Activated T-cell treated with anti-CD3 and anti-CD28 coated beads, Interleukin-2, amount 50 U/mL, for 4 hours (primary cell): ENCODE results near the gene SKAP2. TPM values are rescaled to one million over a fixed set of nuclear protein-coding genes. Genes with fewer than 3 reads are reported as not detected.

ENCODE experiments used
- ATAC-seq, 2 donors: fragments of 200-7000 bp; cut with Tn5 transposase; one replicate each; pipeline ENCODE4 v1.10.0; 2021
- DNase-seq: peaks from one replicate; pipeline ENCODE4 v3.0.0-alpha.2; 2020
- H3K27me3 Mint-ChIP-seq: one replicate; pipeline ENCODE4 v1.8.0; 2021; ENCODE audit warnings: low read depth, mixed read lengths
- H3K36me3 Mint-ChIP-seq: one replicate; pipeline ENCODE4 v1.8.0; 2022; ENCODE audit warnings: mixed read lengths; ENCODE audit not compliant: insufficient read depth
- H3K4me1 Mint-ChIP-seq: one replicate; pipeline ENCODE4 v1.8.0; 2021; ENCODE audit warnings: low read depth, mixed read lengths
- H3K4me3 Mint-ChIP-seq: one replicate; pipeline ENCODE4 v1.8.0; 2021; ENCODE audit warnings: mild to moderate bottlenecking, moderate library complexity, mixed read lengths
- H3K9me3 Mint-ChIP-seq: one replicate; pipeline ENCODE4 v1.8.0; 2021; ENCODE audit warnings: mixed read lengths
- total RNA-seq, 3 donors: library from RNA; stranded (reverse); gene quantifications; one replicate each; pipeline ENCODE4 v1.2.1, GENCODE V29; 2021

The SKAP2 gene
- total RNA-seq, 3 donors from 2014 or later, result 2.3 to 5.4 (median 4.1) TPM

DNA sequence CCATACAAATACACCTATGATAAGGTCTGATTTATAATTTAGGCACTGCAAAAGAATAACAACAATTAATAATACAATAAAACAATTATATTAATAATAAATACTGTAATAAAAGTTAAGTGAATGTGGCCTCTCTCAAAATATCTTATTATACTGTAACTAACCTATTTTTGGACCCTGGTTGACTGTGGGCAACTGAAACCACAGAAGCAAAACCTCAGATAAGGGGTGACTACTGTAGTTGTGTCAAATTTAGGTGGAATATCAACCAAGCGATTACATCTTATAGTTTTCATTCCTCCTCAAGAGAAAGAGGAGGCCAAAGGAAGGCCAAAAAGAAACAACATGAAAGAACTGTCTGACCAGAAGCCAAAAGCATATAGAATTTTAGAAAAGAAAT is 103.9 kb downstream of the SKAP2 start:
- ATAC-seq (no peak), DNase-seq (no peak)
- H3K4me3 Mint-ChIP-seq, result no peak overlapping the region
- H3K9me3 Mint-ChIP-seq, result no peaks in the 10 kb centered on the region
- no peaks in the 10 kb centered on the region for H3K27me3 Mint-ChIP-seq
- H3K36me3 Mint-ChIP-seq, result no peaks in the 10 kb centered on the region
- no peaks in the 10 kb centered on the region for H3K4me1 Mint-ChIP-seq

DNA sequence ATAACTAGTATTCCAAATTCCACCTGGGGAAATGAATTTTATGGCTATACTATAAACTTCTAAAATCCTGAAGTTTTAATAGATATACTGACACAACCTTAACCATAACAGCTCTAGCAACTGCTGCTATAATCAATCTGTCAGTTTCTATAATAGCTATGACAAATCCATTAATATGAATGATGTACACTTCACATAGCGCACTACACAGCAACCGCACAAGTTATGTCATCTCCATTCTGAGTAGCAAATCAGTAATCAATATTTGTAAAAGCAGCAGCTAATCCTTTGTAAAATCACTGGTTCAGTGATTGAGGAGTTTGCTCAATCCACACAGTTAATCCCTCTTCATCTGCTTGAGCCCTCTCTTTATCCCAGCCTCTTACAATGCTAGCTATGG is 105.3 kb downstream of the SKAP2 start:
- H3K4me3 Mint-ChIP-seq, result no peak overlapping the region
- ATAC-seq, result no peak
- H3K4me1 Mint-ChIP-seq, result no peaks in the 10 kb centered on the region
- no peaks in the 10 kb centered on the region for H3K9me3 Mint-ChIP-seq
- H3K36me3 Mint-ChIP-seq, result no peaks in the 10 kb centered on the region
- no peaks in the 10 kb centered on the region for H3K27me3 Mint-ChIP-seq
- no peak for DNase-seq

DNA sequence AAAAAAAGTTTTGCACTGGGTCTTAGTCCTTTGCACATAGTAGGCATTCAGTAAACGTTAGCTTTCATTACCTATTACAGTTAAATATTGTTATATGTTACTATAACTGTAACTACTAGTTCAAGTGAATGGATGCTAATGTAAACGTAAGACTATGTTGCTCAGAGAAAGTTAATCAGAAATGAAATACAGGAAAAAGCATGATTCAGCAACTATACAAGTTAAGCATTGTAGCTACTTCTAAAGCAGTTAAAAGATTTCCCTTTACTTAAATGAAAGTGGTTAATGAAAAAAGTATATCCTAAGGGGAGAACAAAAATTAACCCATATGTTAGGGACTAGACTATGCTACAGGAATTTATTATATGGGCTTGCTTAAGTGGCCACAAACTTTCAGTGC is 121.2 kb downstream of the SKAP2 start:
- Mint-ChIP-seq H3K27me3 (no peaks in the 10 kb centered on the region), H3K4me1 (no peaks in the 10 kb centered on the region), H3K9me3 (no peaks in the 10 kb centered on the region), H3K4me3 (no peak overlapping the region), H3K36me3 (no peaks in the 10 kb centered on the region)
- DNase-seq (no peak), ATAC-seq (no peak)

DNA sequence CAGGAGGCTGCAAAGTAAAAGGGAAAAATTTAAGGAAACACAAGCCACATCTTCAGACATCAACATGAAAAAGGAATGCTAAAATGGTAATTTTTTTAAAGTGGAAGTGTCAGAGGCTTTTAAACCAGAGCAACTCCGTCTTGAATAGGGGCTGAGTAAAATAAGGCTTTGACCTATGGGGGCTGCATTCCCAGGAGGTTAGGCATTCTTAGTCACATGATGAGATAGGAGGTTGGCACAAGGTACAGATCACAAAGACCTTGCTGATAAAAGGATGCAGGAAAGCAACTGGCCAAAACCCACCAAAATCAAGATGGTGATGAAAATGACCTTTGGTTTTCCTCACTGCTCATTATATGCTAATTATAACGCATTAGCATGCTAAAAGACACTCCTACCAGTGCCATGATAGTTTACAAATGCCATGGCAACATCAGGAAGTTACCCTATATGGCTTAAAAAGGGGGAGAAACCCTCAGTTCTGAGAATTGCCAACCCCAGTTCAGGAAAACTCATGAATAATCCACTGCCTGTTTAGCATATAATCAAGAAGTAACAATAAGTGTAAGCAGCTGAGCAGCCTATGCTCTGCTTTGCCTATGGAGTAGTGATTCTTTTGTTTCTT is 128.3 kb downstream of the SKAP2 start:
- Mint-ChIP-seq H3K4me3 (no peak overlapping the region), H3K27me3 (peaks cover 5% of the 10 kb centered on the region), H3K36me3 (peaks cover 3% of the 10 kb centered on the region), H3K9me3 (no peaks in the 10 kb centered on the region), H3K4me1 (no peaks in the 10 kb centered on the region)
- no peak for DNase-seq
- no peak for ATAC-seq

DNA sequence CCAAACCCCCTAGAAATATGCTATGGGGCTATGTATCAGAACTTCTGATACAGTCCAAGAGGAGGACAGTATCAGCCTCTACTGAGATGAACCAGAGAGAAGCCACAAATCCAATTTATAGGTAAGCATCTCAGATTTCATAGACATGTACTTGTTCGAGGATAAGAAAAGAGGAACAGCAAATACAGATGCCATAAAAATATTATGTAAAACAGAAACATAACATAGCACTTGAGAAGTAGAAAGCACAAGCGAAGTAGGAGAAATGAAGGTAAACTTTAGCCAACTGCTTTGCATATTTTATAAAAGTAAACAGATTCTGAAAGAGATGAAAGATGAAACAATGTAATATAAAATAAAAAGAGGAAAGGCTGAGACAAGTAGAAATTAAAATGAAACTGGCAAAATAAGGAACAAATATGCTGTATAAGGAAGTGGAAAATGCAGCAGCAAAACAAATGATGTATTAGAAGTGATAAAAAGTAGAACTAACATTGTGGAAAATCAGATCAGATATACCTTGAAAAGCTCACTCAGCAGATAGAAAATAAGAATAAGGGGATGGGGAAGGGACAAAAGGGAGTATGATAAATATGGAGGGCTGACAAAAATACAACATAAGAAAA is 135.1 kb downstream of the SKAP2 start:
- ATAC-seq (no peak), DNase-seq (no peak)
- H3K4me3 Mint-ChIP-seq, result no peak overlapping the region
- H3K9me3 Mint-ChIP-seq, result no peaks in the 10 kb centered on the region
- H3K36me3 Mint-ChIP-seq, result no peaks in the 10 kb centered on the region
- peaks cover 3% of the 10 kb centered on the region for H3K27me3 Mint-ChIP-seq
- no peaks in the 10 kb centered on the region for H3K4me1 Mint-ChIP-seq

DNA sequence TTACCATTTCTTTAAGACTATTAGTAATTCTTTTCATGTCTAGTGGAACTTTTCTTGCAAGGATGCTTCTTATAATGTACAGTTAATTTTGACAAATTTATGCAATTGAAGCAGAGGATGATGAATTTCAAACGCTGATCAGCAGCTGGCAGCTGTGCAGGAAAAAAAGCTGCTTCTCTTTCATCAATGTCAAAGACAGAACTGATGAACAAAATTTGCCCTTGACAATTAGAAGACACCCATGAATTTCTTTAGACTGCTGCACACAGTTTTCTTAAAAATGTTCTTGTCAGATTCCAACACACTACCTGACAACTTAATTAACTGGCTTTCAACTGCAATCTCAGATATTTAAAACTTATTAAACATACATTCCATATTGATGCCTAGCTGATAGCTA is 138.3 kb downstream of the SKAP2 start:
- H3K36me3 Mint-ChIP-seq, result no peaks in the 10 kb centered on the region
- H3K27me3 Mint-ChIP-seq, result no peaks in the 10 kb centered on the region
- ATAC-seq, result no peak
- no peaks in the 10 kb centered on the region for H3K4me1 Mint-ChIP-seq
- no peak for DNase-seq
- no peak overlapping the region for H3K4me3 Mint-ChIP-seq
- H3K9me3 Mint-ChIP-seq, result no peaks in the 10 kb centered on the region

DNA sequence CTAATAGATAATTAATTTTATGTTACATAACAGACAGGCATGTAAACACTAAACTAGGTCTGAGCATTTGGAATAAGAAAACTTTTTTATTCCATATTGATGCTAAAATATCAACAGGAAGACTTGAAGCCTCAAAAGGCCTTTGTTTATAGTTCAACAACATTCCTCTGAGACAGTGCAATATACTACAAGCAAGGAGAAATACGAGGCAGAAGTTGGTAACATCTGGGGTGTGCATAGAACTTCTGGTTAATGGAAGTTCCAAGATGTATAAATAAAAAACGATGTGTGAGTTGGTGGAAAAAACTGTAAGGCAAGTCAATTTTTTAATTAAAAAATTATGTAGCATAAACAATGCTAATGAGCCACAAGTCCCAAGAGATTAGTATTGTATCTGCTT is 139.6 kb downstream of the SKAP2 start:
- no peak for ATAC-seq
- Mint-ChIP-seq H3K4me3 (no peak overlapping the region), H3K9me3 (no peaks in the 10 kb centered on the region), H3K27me3 (no peaks in the 10 kb centered on the region), H3K36me3 (no peaks in the 10 kb centered on the region), H3K4me1 (no peaks in the 10 kb centered on the region)
- DNase-seq, result no peak

DNA sequence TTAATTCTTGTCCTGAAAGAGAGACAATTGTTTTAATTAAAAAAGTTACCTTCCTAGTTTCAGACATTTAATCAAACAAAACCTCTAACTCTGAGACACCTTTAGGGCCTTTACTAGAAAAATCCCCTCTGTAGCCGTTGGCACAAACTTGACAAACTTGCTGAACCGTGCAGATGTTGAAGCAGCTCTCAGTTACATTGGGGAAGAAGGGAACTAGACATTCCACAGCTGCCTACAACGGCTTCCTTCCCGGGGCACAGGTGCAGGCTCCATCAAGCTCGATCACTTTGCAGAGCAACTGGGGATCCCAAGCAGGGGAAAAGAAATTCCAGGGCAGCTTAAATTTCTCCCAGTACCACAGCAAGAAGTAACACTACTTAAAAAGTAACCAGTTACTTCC is 141.3 kb downstream of the SKAP2 start:
- H3K36me3 Mint-ChIP-seq, result no peaks in the 10 kb centered on the region
- DNase-seq, result no peak
- H3K27me3 Mint-ChIP-seq, result no peaks in the 10 kb centered on the region

DNA sequence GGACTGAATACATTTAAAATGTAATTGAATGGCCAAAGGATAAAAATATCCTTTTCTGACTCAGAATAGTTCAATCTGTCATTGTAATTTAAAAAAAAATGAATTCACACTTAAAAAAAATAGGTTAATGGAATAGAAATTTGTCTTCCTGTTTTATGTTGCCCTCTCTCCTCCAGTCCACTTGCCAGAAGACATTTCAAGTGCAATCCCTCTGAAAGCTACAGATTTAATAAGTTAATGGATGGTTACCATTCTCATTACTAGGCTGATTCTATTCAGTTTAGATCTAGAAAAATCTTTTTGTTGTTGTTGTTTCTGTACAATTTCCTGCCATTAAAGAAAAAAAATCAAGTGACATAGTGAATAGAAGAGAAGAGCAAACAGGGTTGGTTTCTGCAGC is 142.9 kb downstream of the SKAP2 start:
- ATAC-seq, result no peak
- no peak overlapping the region for H3K4me3 Mint-ChIP-seq

More for the DNA sequence above, 141.3 kb downstream of the SKAP2 start:
- Mint-ChIP-seq H3K4me1 (no peaks in the 10 kb centered on the region), H3K4me3 (no peak overlapping the region), H3K9me3 (no peaks in the 10 kb centered on the region)
- ATAC-seq, result no peak

DNA sequence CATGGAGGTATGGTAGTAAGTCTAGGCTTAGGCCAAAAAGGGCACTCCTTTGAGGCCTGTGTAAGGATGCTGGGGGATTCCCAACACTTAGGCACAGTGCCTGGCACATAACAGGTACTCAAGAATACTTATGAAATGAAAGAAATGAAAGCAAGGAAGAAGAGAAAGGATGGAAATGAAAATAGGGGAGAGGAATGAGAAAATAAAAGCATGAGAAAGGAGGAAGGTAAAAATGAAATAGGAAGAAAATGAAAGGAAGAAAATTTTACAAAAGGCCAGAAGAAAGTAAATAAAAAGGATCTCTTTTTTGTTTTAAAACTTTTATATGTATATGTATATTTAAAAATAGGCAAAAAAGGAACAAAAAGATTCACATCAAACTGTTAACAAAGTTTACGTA is 146.3 kb downstream of the SKAP2 start:
- peaks cover 4% of the 10 kb centered on the region for H3K27me3 Mint-ChIP-seq

More for the DNA sequence above, 142.9 kb downstream of the SKAP2 start:
- H3K27me3 Mint-ChIP-seq, result peaks cover 2% of the 10 kb centered on the region
- no peaks in the 10 kb centered on the region for H3K36me3 Mint-ChIP-seq
- no peak for DNase-seq
- no peaks in the 10 kb centered on the region for H3K4me1 Mint-ChIP-seq
- no peaks in the 10 kb centered on the region for H3K9me3 Mint-ChIP-seq

DNA sequence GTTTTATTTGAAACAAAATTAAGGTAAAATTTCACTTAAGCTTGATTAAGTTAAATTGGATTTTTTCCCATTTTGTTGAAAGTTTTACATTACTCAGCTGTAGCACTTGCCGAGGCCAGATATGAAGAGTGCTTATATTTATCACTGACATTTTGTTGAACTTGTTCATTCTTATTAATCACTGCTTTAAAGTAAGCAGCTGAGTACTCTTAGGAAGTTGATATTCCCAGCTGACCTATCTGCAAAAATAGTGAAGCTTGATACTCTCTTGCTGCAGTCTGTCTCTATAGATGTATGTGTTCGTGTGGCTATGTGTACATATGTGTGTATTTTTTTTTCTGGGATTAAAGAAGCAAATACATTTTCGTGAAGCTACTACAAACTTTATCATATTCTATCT is 150.0 kb downstream of the SKAP2 start:
- DNase-seq (no peak), ATAC-seq (no peak)
- Mint-ChIP-seq H3K4me1 (no peaks in the 10 kb centered on the region), H3K36me3 (no peaks in the 10 kb centered on the region), H3K4me3 (no peak overlapping the region), H3K9me3 (no peaks in the 10 kb centered on the region), H3K27me3 (peaks cover 9% of the 10 kb centered on the region)

More for the DNA sequence above, 146.3 kb downstream of the SKAP2 start:
- DNase-seq (no peak), ATAC-seq (no peak)
- no peaks in the 10 kb centered on the region for H3K9me3 Mint-ChIP-seq
- no peaks in the 10 kb centered on the region for H3K36me3 Mint-ChIP-seq
- H3K4me3 Mint-ChIP-seq, result no peak overlapping the region
- H3K4me1 Mint-ChIP-seq, result no peaks in the 10 kb centered on the region

DNA sequence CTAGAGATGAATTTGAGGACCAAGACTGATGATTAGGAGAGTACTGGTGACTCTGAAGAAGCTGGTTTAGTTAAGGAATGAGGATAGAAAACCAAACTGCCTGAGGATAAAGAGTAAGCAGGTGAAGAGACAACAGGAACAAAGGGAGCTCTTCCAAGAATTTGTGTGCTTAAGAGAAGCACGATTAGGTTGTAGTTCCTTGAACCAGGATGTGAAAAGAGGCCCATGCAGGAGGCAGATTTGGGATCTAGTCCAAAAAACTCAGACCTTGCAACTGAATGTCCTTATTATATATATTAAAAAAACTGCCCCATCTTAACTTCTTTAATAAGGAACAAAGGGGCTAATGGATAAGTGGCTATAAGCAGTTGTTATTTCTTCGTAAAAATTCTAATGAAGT is 150.4 kb downstream of the SKAP2 start:
- ATAC-seq (no peak), DNase-seq (no peak)
- Mint-ChIP-seq H3K4me3 (no peak overlapping the region), H3K4me1 (no peaks in the 10 kb centered on the region), H3K36me3 (no peaks in the 10 kb centered on the region), H3K9me3 (no peaks in the 10 kb centered on the region), H3K27me3 (peaks cover 9% of the 10 kb centered on the region)

DNA sequence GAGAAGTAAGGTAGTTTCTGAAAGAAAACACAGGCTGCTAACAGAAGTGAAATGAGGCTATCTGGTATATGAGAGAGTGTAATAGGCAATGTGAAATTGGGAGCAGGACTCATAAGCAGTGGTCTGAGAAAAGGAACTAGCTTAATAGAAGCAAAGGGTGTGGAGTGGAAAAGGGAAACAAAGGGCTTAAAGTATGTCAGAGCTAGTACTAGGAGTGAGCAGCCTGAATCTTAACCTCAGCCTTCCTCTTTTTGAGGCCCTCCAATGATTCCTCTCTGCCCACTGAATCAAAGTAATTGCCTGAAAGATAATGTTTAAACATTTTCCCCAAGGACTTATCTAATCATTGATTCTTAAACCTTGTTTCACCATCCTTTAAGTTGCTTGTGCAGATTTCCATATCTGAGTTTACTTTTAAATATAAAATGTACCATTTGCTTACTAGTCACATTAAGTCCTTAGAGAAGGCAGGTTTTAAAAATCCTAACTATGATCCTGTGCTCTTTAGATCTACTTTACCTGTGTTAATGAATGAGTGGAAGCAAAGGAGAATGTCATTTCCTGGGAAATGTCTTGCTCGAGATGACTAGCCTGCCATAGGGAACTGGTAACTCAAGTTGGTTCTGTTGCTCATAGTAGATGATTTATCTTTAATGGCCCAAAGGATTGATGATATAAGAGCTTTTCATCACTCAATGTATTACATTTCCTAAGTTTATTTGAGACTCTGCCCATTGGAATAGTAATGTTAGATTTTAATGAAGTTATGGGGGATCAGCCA is 155.0 kb downstream of the SKAP2 start:
- ATAC-seq, result no peak
- Mint-ChIP-seq H3K4me1 (no peaks in the 10 kb centered on the region), H3K9me3 (no peaks in the 10 kb centered on the region)

DNA sequence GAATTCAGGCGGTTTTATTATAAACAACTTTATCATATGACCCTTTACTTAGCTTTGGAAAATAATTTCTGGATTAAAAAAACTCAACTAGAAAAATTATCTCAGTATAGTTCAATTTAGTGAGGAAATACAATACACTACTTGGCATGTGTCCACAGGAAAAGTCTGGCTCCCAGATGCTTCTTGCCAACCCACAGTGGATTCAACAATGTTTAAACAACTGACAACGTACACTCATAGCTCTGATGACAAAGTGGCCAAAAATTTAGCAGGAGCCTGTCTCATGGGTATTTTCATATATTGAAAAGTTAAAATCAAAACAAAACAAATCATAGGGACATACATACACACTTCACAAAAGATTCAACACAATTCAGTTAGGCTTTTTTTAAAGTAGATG is 158.8 kb downstream of the SKAP2 start:
- H3K9me3 Mint-ChIP-seq, result no peaks in the 10 kb centered on the region
- no peaks in the 10 kb centered on the region for H3K36me3 Mint-ChIP-seq
- H3K27me3 Mint-ChIP-seq, result peaks cover 8% of the 10 kb centered on the region

More for the DNA sequence above, 155.0 kb downstream of the SKAP2 start:
- Mint-ChIP-seq H3K4me3 (no peak overlapping the region), H3K36me3 (no peaks in the 10 kb centered on the region), H3K27me3 (peaks cover 5% of the 10 kb centered on the region)
- no peak for DNase-seq

DNA sequence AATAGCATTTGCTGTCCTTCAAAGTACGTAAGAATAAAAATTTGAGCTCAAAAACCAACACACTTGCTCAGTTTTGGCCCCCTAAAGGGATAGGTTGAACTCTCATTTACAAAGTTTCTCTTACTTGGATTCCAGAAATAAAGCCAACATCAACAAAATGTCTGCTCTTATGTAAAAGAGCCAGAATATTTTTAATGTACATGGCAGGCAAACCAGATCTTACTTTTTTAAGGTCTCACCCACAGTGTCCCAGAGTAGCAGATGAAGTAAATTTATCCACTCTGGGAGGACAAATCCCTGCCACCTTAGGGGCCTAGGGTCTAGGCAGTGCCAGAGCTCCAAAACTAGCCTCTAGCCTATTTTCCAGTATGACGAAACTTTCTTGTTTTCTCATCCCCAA is 159.6 kb downstream of the SKAP2 start:
- Mint-ChIP-seq H3K36me3 (no peaks in the 10 kb centered on the region), H3K27me3 (peaks cover 5% of the 10 kb centered on the region), H3K4me3 (no peak overlapping the region), H3K9me3 (no peaks in the 10 kb centered on the region), H3K4me1 (no peaks in the 10 kb centered on the region)
- DNase-seq (no peak), ATAC-seq (no peak)

More for the DNA sequence above, 158.8 kb downstream of the SKAP2 start:
- ATAC-seq (no peak), DNase-seq (no peak)
- no peaks in the 10 kb centered on the region for H3K4me1 Mint-ChIP-seq
- no peak overlapping the region for H3K4me3 Mint-ChIP-seq
